Esophagus muscularis mucosa (tissue), 4 donors: Measurements from ENCODE around the gene CCDC74B.
"Not testable (repeated sequence)": the region's sequence is repeated elsewhere in the genome, so short reads cannot be mapped to it uniquely, and the experiment has no call there.

Source experiments
- CTCF ChIP-seq, 3 experiments: fragments of 200-600 bp in 2 of 3; fragments of 450-650 bp in 1 of 3; sonication (generic) in 2 of 3; IDR thresholded peaks; one replicate each; pipeline ENCODE4 v1.5.1; 2017 to 2019; ENCODE audit warnings: antibody characterized with exemption in 3 of 3, mild to moderate bottlenecking in 2 of 3, moderate library complexity in 1 of 3
- EP300 ChIP-seq: sonication (generic); formaldehyde crosslinking; IDR thresholded peaks from one replicate; pipeline ENCODE4 v1.6.1; 2017; ENCODE audit warnings: antibody characterized with exemption
- POLR2A ChIP-seq: fragments of 450-650 bp; IDR thresholded peaks from one replicate; pipeline ENCODE4 v1.6.1; 2017; ENCODE audit warnings: antibody characterized with exemption, moderate library complexity, mild to moderate bottlenecking, low read depth

DNA sequence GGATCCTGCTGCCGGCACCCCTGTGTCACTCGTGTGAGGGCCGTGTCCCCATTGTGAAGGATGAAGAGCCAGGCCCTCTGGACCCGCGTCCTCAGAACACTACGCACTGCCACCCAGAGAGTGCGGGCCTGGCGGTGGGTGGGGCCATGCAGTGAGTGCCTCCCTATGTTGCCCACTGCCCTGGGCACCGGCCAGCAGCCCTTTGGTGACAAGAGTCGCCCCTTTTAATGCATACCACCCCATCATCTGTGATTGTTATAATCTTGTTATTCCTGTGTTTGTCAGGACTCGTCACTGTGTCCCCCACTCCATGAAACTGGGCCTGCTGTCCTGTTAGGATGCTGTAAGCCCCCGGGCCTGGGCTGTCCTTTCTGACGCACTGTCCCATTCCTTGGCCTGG lies 6.6 kb downstream of the CCDC74B start:
- TF ChIP-seq POLR2A; CTCF (IDR thresholded peaks at IDR 0.05); EP300: not testable (repeated sequence)
